Measurements from ENCODE around the gene PREB. TPM values are rescaled to one million over a fixed set of nuclear protein-coding genes. Genes with fewer than 3 reads are reported as not detected.

The PREB gene
- total and polyA plus RNA-seq, 2 of the 13 experiments (the other 11 are each of a cell fraction or from before 2014, with no cell fraction given), result 112 to 192 TPM

GRCh38 chr2:27093430-27094352 lies 40.7 kb downstream of the PREB start (continued):
- TF ChIP-seq ZNF749 (CRISPR knock-in tag; IDR thresholded peaks at IDR 0.05; ENCODE audit: borderline replicate concordance) (no peak; the same call in 1 of the 2 replicates), ZNF503 (CRISPR knock-in tag; IDR thresholded peaks at IDR 0.05) (peak; percentile 56; the same call in 1 of the 2 replicates), ARID3A (IDR thresholded peaks at IDR 0.05; ENCODE audit: low read depth, low read length) (peak; percentile 91), MIXL1 (CRISPR knock-in tag; IDR thresholded peaks at IDR 0.05) (peak; percentile 96), HNF1A (IDR thresholded peaks at IDR 0.05; ENCODE audit: low read depth) (peak; percentile 100), HNF1A (CRISPR knock-in tag; IDR thresholded peaks at IDR 0.05; ENCODE audit: borderline replicate concordance) (peak; percentile 99), KLF13 (CRISPR knock-in tag; IDR thresholded peaks at IDR 0.05) (peak; percentile 81; the same call in 1 of the 2 replicates), TP53 (CRISPR knock-in tag; conservative IDR thresholded peaks at IDR 0.05) (no peak), JUN (CRISPR knock-in tag; IDR thresholded peaks at IDR 0.05) (peak; percentile 76), RNF2 (conservative IDR thresholded peaks at IDR 0.05; ENCODE audit: low read depth) (no peak), ZBTB38 (CRISPR knock-in tag; IDR thresholded peaks at IDR 0.05) (no peak; the same call in 1 of the 2 replicates), ZNF530 (CRISPR knock-in tag; IDR thresholded peaks at IDR 0.05; ENCODE audit: low read depth) (no peak), PRMT3 (CRISPR knock-in tag; IDR thresholded peaks at IDR 0.05; ENCODE audit: borderline replicate concordance, low read depth) (peak; percentile 3; the same call in 1 of the 2 replicates), FOXO4 (CRISPR knock-in tag; conservative IDR thresholded peaks at IDR 0.05) (peak; percentile 74; the same call in 1 of the 2 replicates), HOMEZ (CRISPR knock-in tag; IDR thresholded peaks at IDR 0.05; ENCODE audit: low read depth) (peak; percentile 70; the same call in 1 of the 2 replicates), RAD21 (CRISPR knock-in tag; IDR thresholded peaks at IDR 0.05) (peak; percentile 25; the same call in 1 of the 2 replicates)

Measured in HepG2 (cell line).